GM12878 (cell line): Measurements from ENCODE around the gene VPS13C. TPM values are rescaled to one million over a fixed set of nuclear protein-coding genes. Genes with fewer than 3 reads are reported as not detected.

Source experiments
- ATAC-seq: fragments of 200-7000 bp; cut with Tn5 transposase; 3 replicates; pipeline ENCODE4 v1.9.1; 2020; ENCODE audit warnings: mild to moderate bottlenecking, moderate library complexity
- BruUV-seq: library from RNA; stranded (reverse); fragments of 400-500 nt; replicated peaks from 2 replicates; lab custom pipeline; 2021; lab: Mats Ljungman, UMichigan
- CTCF ChIA-PET: fragments of 300-600 bp; sonication (Branson Sonifier 250); formaldehyde crosslinking; extraction: SDS; loops from one replicate; lab custom pipeline; 2021; ENCODE audit warnings: inconsistent platforms; lab: Yijun Ruan, JAX
- POLR2A ChIA-PET: fragments of 350-600 bp; formaldehyde crosslinking; extraction: SDS; loops from one replicate; lab custom pipeline; 2021; ENCODE audit warnings: inconsistent platforms; lab: Charles Lee
- RAD21 ChIA-PET: fragments of 300-600 bp; sonication (Branson Sonifier 250); formaldehyde crosslinking; loops from one replicate; lab custom pipeline; 2023; ENCODE audit warnings: antibody characterized with exemption; ENCODE audit not compliant: unreplicated experiment; lab: Charles Lee
- SMC1A ChIA-PET: fragments of 300-600 bp; sonication (Branson Sonifier 250); formaldehyde crosslinking; loops from one replicate; lab custom pipeline; 2023; ENCODE audit not compliant: unreplicated experiment, uncharacterized antibody; lab: Charles Lee
- DNase-seq: peaks from one replicate; pipeline ENCODE4 v3.0.0-alpha.2; 2011; ENCODE audit warnings: low read depth, low spot score
- FAIRE-seq: peaks from 3 replicates; lab custom pipeline; 2011; peaks lifted over from hg19 to GRCh38; lab: Jason Lieb, UNC
- H2AFZ ChIP-seq: 2 replicates; pipeline ENCODE4 v1.6.0; 2011; ENCODE audit warnings: low read depth, low read length, control low read depth; ENCODE audit not compliant: control insufficient read depth
- H3K27ac ChIP-seq: 2 replicates; pipeline ENCODE4 v1.5.1; 2011; ENCODE audit warnings: control low read depth; ENCODE audit not compliant: control insufficient read depth, insufficient read depth
- H3K27me3 ChIP-seq, 2 experiments: replicated peaks in 1 of 2; 2 replicates each; pipeline versions ENCODE4 v1.6.0 to v1.6.1; 2011; ENCODE audit warnings: low read length in 1 of 2; ENCODE audit not compliant: control insufficient read depth in 2 of 2, insufficient read depth in 2 of 2
- H3K36me3 ChIP-seq, 2 experiments: 2 replicates each; pipeline ENCODE4 v1.5.1; 2011; ENCODE audit warnings: low read length in 1 of 2; ENCODE audit not compliant: control insufficient read depth in 2 of 2, insufficient read depth in 2 of 2
- H3K4me1 ChIP-seq: 2 replicates; pipeline ENCODE4 v1.6.1; 2011; ENCODE audit warnings: mild to moderate bottlenecking, low read length, moderate library complexity, mixed read lengths; ENCODE audit not compliant: control insufficient read depth, insufficient read depth
- H3K4me2 ChIP-seq: 2 replicates; pipeline ENCODE4 v1.6.0; 2011; ENCODE audit warnings: control low read depth; ENCODE audit not compliant: control insufficient read depth, insufficient read depth
- H3K4me3 ChIP-seq: fragments of 200-600 bp; sonication (generic); 2 replicates; pipeline ENCODE4 v1.5.1; 2016
- H3K79me2 ChIP-seq: 2 replicates; pipeline ENCODE4 v1.6.0; 2011; ENCODE audit warnings: low read length; ENCODE audit not compliant: control insufficient read depth, insufficient read depth
- H3K9ac ChIP-seq: 2 replicates; pipeline ENCODE4 v1.8.0; 2011; ENCODE audit warnings: low read length, control low read depth, mixed read lengths; ENCODE audit not compliant: control insufficient read depth, insufficient read depth
- H3K9me3 ChIP-seq: replicated peaks from 3 replicates; pipeline ENCODE4 v1.5.1; 2011; ENCODE audit warnings: mild to moderate bottlenecking, low read length; ENCODE audit not compliant: control insufficient read depth, insufficient read depth
- H4K20me1 ChIP-seq: 2 replicates; pipeline ENCODE4 v1.6.0; 2011; ENCODE audit not compliant: control insufficient read depth, insufficient read depth
- EGR1 ChIP-seq, 2 experiments: IDR thresholded peaks; 1 replicate in 1 of 2; 2 replicates in 1 of 2; pipeline ENCODE4 v1.6.1; 2011 to 2012; ENCODE audit warnings: low read depth in 2 of 2, low read length in 2 of 2, borderline replicate concordance in 1 of 2, mild to moderate bottlenecking in 1 of 2, moderate library complexity in 1 of 2
- NR2C2 ChIP-seq: IDR thresholded peaks from 2 replicates; pipeline ENCODE4 v1.6.1; 2011; ENCODE audit warnings: borderline replicate concordance, low read depth; ENCODE audit not compliant: control insufficient read depth, insufficient read length
- PML ChIP-seq: IDR thresholded peaks from 2 replicates; pipeline ENCODE4 v1.6.1; 2012; ENCODE audit warnings: low read length, inconsistent platforms
- RAD21 ChIP-seq: IDR thresholded peaks from 2 replicates; pipeline ENCODE4 v1.6.1; 2011; ENCODE audit warnings: mild to moderate bottlenecking, low read depth, low read length, moderate library complexity; ENCODE audit not compliant: insufficient read depth
- REST ChIP-seq: IDR thresholded peaks from 2 replicates; pipeline ENCODE4 v1.6.1; 2012; ENCODE audit warnings: mild to moderate bottlenecking, low read depth, low read length
- SIN3A ChIP-seq: IDR thresholded peaks from 2 replicates; pipeline ENCODE4 v1.6.1; 2012; ENCODE audit warnings: low read depth, low read length, improper control_type of control experiment
- SIX5 ChIP-seq: IDR thresholded peaks from 2 replicates; pipeline ENCODE4 v1.6.1; 2011; ENCODE audit warnings: mild to moderate bottlenecking, low read depth, low read length, moderate library complexity; ENCODE audit not compliant: severe bottlenecking
- SREBF1 ChIP-seq: IDR thresholded peaks from 2 replicates; pipeline ENCODE4 v1.6.1; 2012; ENCODE audit warnings: mild to moderate bottlenecking, low read length
- TCF3 ChIP-seq: IDR thresholded peaks from 2 replicates; pipeline ENCODE4 v1.6.1; 2012; ENCODE audit warnings: low read depth, mild to moderate bottlenecking, low read length, borderline replicate concordance; ENCODE audit not compliant: insufficient read depth
- WGBS: methylation state at CpG from one replicate; pipeline ENCODE4 v1.1.6; 2016; ENCODE audit warnings: low lambda C conversion rate; ENCODE audit not compliant: insufficient replicate concordance, insufficient coverage; ENCODE audit errors: missing lambda C conversion rate; 5-methylcytosine and 5-hydroxymethylcytosine counted together
- in situ Hi-C: fragments of 300-500 bp; cut with MboI; formaldehyde crosslinking; loops from 9 replicates; pipeline ENCODE4 v1.14.3; 2018; ENCODE audit warnings: mixed read lengths
- intact Hi-C: fragments of 100-400 bp; cut with micrococcal nuclease; formaldehyde crosslinking; loops from one replicate; pipeline ENCODE4 v1.14.2; 2022; ENCODE audit not compliant: unreplicated experiment
- polyA plus RNA-seq, 11 experiments: library from polyadenylated mRNA; depleted of rRNA in 4 of 11; unstranded in 6 of 11; stranded (reverse) in 5 of 11; fragments of >200 nt; fragmentation: Nextera tagmentation in 4 of 11; fragmentation: Illumina TruSeq in 1 of 11; extraction: Ambion mirVana in 4 of 11; extraction: Trizol in 1 of 11; gene quantifications; 1 replicate in 1 of 11; 2 replicates in 10 of 11; pipeline versions ENCODE4 v1.2.1 to v1.2.3, GENCODE V29; 2011 to 2016; ENCODE audit warnings: inconsistent platforms in 2 of 11, missing spikeins in 2 of 11, low read depth in 1 of 11
- total RNA-seq, 4 experiments: library from RNA; depleted of rRNA in 3 of 4; stranded (reverse); fragments of >200 nt in 3 of 4; fragmentation: Illumina TruSeq in 1 of 4; extraction: Trizol in 1 of 4; gene quantifications; 2 replicates each; pipeline versions ENCODE4 v1.2.1 to v1.2.3, GENCODE V29; 2013 to 2021
- TF ChIP-seq, protein P1 (sequence below): fragments of 450-650 bp; formaldehyde crosslinking; IDR thresholded peaks from 2 replicates; pipeline ENCODE4 v1.5.0; 2022; ENCODE audit warnings: mild to moderate bottlenecking, missing genetic modification characterization
- TF ChIP-seq, protein P2 (sequence below): fragments of 450-650 bp; formaldehyde crosslinking; IDR thresholded peaks from 2 replicates; pipeline ENCODE4 v1.4.0; 2022; ENCODE audit warnings: mild to moderate bottlenecking, moderate library complexity
- TF ChIP-seq, protein P3 (sequence below): IDR thresholded peaks from 2 replicates; pipeline ENCODE4 v1.6.1; 2011; ENCODE audit warnings: low read depth, low read length, improper control_type of control experiment, borderline replicate concordance

Gene VPS13C
- total and polyA plus RNA-seq, 10 of the 15 experiments (the other 5 are each of a cell fraction or from before 2014, with no cell fraction given) = 9.3 to 53.1 (median 31.8) TPM

DNA sequence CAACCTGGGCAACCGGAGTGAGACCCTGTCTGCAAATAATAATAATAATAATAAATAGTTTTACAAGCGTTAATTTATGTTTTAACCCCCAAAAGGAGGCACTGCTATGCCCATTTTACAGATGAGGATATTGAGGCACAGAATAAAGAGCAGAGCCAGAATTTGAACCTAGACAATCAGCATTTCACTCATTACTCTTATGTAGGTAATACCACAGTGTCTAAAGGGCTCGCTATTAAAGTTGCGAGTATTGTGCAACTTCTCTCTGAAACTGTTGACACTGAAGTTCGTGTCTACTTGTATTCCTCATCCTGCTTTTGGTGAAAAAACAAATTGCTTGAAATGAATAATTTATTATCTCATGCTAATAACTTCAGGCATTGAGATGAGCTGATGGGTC lies 9.3 kb upstream of the VPS13C start:
- ChIA-PET RAD21 (no interaction called here), CTCF (interaction anchor here (0.7 to 3.0 kb wide), 9 partner anchors 9 to 228 kb away, joined by 3 to 8 read pairs (median 3); partner anchors contain the start of gene VPS13C), POLR2A (no interaction called here), SMC1A (interaction anchor here (0.6 to 1.3 kb wide), 3 partner anchors 196 to 630 kb away, joined by 3 read pairs; no protein-coding TSS in a partner anchor)
- Histone ChIP-seq H2AFZ (no peak overlapping the region), H3K79me2 (no peaks in the 10 kb centered on the region), H3K27me3 (peaks cover 8 to 17% of the 10 kb centered on the region in 2 experiments), H3K36me3 (no peaks in the 10 kb centered on the region), H3K4me2 (no peak overlapping the region), H3K4me1 (peaks cover 8% of the 10 kb centered on the region), H4K20me1 (no peaks in the 10 kb centered on the region), H3K9ac (no peak overlapping the region), H3K4me3 (no peak overlapping the region), H3K27ac (no peak overlapping the region), H3K9me3 (no peaks in the 10 kb centered on the region)
- BruUV-seq = no TSS peak
- ATAC-seq (no peak), DNase-seq (no peak), FAIRE-seq (no peak)
- intact Hi-C loops = no loop called here
- in situ Hi-C loops = no loop called here
- WGBS = 73% methylated on average over 5 of the region's 5 CpGs
- no peak for TF ChIP-seq NR2C2
- TF ChIP-seq PML = no peak
- no peak for TF ChIP-seq EGR1 (IDR thresholded peaks at IDR 0.05; ENCODE audit: borderline replicate concordance in 1 of 2, low read depth in 2 of 2, low read length in 2 of 2)
- TF ChIP-seq SIN3A = no peak
- TF ChIP-seq, protein P1, sequence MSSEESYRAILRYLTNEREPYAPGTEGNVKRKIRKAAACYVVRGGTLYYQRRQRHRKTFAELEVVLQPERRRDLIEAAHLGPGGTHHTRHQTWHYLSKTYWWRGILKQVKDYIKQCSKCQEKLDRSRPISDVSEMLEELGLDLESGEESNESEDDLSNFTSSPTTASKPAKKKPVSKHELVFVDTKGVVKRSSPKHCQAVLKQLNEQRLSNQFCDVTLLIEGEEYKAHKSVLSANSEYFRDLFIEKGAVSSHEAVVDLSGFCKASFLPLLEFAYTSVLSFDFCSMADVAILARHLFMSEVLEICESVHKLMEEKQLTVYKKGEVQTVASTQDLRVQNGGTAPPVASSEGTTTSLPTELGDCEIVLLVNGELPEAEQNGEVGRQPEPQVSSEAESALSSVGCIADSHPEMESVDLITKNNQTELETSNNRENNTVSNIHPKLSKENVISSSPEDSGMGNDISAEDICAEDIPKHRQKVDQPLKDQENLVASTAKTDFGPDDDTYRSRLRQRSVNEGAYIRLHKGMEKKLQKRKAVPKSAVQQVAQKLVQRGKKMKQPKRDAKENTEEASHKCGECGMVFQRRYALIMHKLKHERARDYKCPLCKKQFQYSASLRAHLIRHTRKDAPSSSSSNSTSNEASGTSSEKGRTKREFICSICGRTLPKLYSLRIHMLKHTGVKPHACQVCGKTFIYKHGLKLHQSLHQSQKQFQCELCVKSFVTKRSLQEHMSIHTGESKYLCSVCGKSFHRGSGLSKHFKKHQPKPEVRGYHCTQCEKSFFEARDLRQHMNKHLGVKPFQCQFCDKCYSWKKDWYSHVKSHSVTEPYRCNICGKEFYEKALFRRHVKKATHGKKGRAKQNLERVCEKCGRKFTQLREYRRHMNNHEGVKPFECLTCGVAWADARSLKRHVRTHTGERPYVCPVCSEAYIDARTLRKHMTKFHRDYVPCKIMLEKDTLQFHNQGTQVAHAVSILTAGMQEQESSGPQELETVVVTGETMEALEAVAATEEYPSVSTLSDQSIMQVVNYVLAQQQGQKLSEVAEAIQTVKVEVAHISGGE = no peak
- TF ChIP-seq, protein P2, sequence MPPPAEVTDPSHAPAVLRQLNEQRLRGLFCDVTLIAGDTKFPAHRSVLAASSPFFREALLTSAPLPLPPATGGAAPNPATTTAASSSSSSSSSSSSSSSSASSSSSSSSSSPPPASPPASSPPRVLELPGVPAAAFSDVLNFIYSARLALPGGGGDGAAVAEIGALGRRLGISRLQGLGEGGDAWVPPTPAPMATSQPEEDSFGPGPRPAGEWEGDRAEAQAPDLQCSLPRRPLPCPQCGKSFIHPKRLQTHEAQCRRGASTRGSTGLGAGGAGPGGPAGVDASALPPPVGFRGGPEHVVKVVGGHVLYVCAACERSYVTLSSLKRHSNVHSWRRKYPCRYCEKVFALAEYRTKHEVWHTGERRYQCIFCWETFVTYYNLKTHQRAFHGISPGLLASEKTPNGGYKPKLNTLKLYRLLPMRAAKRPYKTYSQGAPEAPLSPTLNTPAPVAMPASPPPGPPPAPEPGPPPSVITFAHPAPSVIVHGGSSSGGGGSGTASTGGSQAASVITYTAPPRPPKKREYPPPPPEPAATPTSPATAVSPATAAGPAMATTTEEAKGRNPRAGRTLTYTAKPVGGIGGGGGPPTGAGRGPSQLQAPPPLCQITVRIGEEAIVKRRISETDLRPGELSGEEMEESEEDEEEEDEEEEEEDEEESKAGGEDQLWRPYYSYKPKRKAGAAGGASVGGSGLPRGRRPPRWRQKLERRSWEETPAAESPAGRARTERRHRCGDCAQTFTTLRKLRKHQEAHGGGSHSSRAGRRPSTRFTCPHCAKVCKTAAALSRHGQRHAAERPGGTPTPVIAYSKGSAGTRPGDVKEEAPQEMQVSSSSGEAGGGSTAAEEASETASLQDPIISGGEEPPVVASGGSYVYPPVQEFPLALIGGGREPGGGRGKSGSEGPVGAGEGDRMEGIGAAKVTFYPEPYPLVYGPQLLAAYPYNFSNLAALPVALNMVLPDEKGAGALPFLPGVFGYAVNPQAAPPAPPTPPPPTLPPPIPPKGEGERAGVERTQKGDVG = no peak
- TF ChIP-seq SREBF1 = no peak
- no peak for TF ChIP-seq RAD21
- TF ChIP-seq, protein P3, sequence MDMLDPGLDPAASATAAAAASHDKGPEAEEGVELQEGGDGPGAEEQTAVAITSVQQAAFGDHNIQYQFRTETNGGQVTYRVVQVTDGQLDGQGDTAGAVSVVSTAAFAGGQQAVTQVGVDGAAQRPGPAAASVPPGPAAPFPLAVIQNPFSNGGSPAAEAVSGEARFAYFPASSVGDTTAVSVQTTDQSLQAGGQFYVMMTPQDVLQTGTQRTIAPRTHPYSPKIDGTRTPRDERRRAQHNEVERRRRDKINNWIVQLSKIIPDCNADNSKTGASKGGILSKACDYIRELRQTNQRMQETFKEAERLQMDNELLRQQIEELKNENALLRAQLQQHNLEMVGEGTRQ = no peak
- TF ChIP-seq TCF3 = no peak
- TF ChIP-seq REST = no peak
- no peak for TF ChIP-seq SIX5
